Mesodermal cell (in vitro differentiated cells): ENCODE results near the gene PLOD2.

Experiments
- H3K27ac ChIP-seq: 2 replicates; pipeline ENCODE4 v1.7.0; 2013; ENCODE audit warnings: mild to moderate bottlenecking, low read depth, low read length, moderate library complexity; ENCODE audit not compliant: severe bottlenecking
- H3K36me3 ChIP-seq: 2 replicates; pipeline ENCODE4 v1.7.1; 2013; ENCODE audit warnings: mild to moderate bottlenecking, low read length, moderate library complexity; ENCODE audit not compliant: control insufficient read depth, insufficient read depth
- H3K4me1 ChIP-seq: one replicate; pipeline ENCODE4 v1.7.1; 2013; ENCODE audit warnings: mild to moderate bottlenecking, low read length; ENCODE audit not compliant: insufficient read depth, control insufficient read depth, poor library complexity, severe bottlenecking
- H3K4me3 ChIP-seq: 2 replicates; pipeline ENCODE4 v1.7.0; 2013; ENCODE audit warnings: low read length, control low read depth, mild to moderate bottlenecking; ENCODE audit not compliant: insufficient read depth, poor library complexity, severe bottlenecking; ENCODE audit errors: extremely low read depth
- H3K9me3 ChIP-seq: 2 replicates; pipeline ENCODE4 v1.7.1; 2013; ENCODE audit warnings: mild to moderate bottlenecking, low read length, moderate library complexity; ENCODE audit not compliant: control insufficient read depth
- WGBS, 2 experiments: methylation state at CpG; one replicate each; pipeline ENCODE4 v1.1.5; 2013; ENCODE audit warnings: missing lambda C conversion rate in 2 of 2; ENCODE audit not compliant: insufficient coverage in 2 of 2; 5-methylcytosine and 5-hydroxymethylcytosine counted together

Gene PLOD2

GRCh38 chr3:146139586-146140110 lies 21.3 kb downstream of the PLOD2 start:
- Histone ChIP-seq H3K4me3 (no peak overlapping the region), H3K27ac (no peak overlapping the region), H3K36me3 (no peaks in the 10 kb centered on the region), H3K4me1 (no peaks in the 10 kb centered on the region), H3K9me3 (no peaks in the 10 kb centered on the region)
- WGBS, 2 experiments: 78% methylated on average over 1 of the region's 3 CpGs; no CpG with 5 or more reads in 1 of the 2 experiments

- no peaks in the 10 kb centered on the region for H3K4me1 ChIP-seq
- WGBS, 2 experiments: 80 to 100% methylated on average over 1 of the region's 2 CpGs
- no peak overlapping the region for H3K4me3 ChIP-seq
- H3K36me3 ChIP-seq: no peaks in the 10 kb centered on the region
- H3K9me3 ChIP-seq: no peaks in the 10 kb centered on the region
- H3K27ac ChIP-seq: no peak overlapping the region
Measured at GRCh38 chr3:146138902-146139301, 22.1 kb downstream of the PLOD2 start.

- no peaks in the 10 kb centered on the region for H3K36me3 ChIP-seq
- 95 to 100% methylated on average over 2 of the region's 3 CpGs for WGBS, 2 experiments
- no peak overlapping the region for H3K27ac ChIP-seq
- H3K4me3 ChIP-seq: no peak overlapping the region
- no peaks in the 10 kb centered on the region for H3K9me3 ChIP-seq
- H3K4me1 ChIP-seq: peaks cover 8% of the 10 kb centered on the region
Measured at GRCh38 chr3:146136647-146137046, 24.3 kb downstream of the PLOD2 start.

- WGBS, 2 experiments: 13 to 50% methylated on average over 1 of the region's 5 CpGs
- Histone ChIP-seq H3K27ac (no peak overlapping the region), H3K4me1 (peaks cover 14% of the 10 kb centered on the region), H3K4me3 (no peak overlapping the region), H3K9me3 (no peaks in the 10 kb centered on the region), H3K36me3 (no peaks in the 10 kb centered on the region)
Measured at GRCh38 chr3:146134348-146135117, 26.5 kb downstream of the PLOD2 start.

- WGBS, 2 experiments: 100% methylated on average over 1 of the region's 2 CpGs
- Histone ChIP-seq H3K36me3 (no peaks in the 10 kb centered on the region), H3K27ac (no peak overlapping the region), H3K4me3 (no peak overlapping the region), H3K4me1 (peaks cover 14% of the 10 kb centered on the region), H3K9me3 (no peaks in the 10 kb centered on the region)
Measured at GRCh38 chr3:146133441-146133840, 27.5 kb downstream of the PLOD2 start.

- peak overlapping the region; percentile 41 for H3K27ac ChIP-seq
- no peaks in the 10 kb centered on the region for H3K36me3 ChIP-seq
- 82 to 100% methylated on average over 1 to 2 of the region's 5 CpGs for WGBS, 2 experiments
- no peak overlapping the region for H3K4me3 ChIP-seq
- peaks cover 14% of the 10 kb centered on the region for H3K4me1 ChIP-seq
- no peaks in the 10 kb centered on the region for H3K9me3 ChIP-seq
Measured at GRCh38 chr3:146131616-146132410, 29.2 kb downstream of the PLOD2 start.

GRCh38 chr3:146130881-146131371 lies 30.1 kb downstream of the PLOD2 start:
- 73 to 100% methylated on average over 1 of the region's 2 CpGs for WGBS, 2 experiments
- Histone ChIP-seq H3K9me3 (no peaks in the 10 kb centered on the region), H3K27ac (no peak overlapping the region), H3K4me3 (no peak overlapping the region), H3K36me3 (no peaks in the 10 kb centered on the region), H3K4me1 (peaks cover 14% of the 10 kb centered on the region)

GRCh38 chr3:146129750-146130149 lies 31.2 kb downstream of the PLOD2 start:
- WGBS, 2 experiments: 81 to 82% methylated on average over 2 of the region's 3 CpGs
- no peaks in the 10 kb centered on the region for H3K36me3 ChIP-seq
- no peak overlapping the region for H3K4me3 ChIP-seq
- H3K4me1 ChIP-seq: peaks cover 14% of the 10 kb centered on the region
- no peaks in the 10 kb centered on the region for H3K9me3 ChIP-seq
- H3K27ac ChIP-seq: no peak overlapping the region

- no peaks in the 10 kb centered on the region for H3K36me3 ChIP-seq
- H3K9me3 ChIP-seq: no peaks in the 10 kb centered on the region
- H3K4me1 ChIP-seq: peaks cover 14% of the 10 kb centered on the region
- WGBS, 2 experiments: no CpG with 5 or more reads among the region's 1 CpG
- no peak overlapping the region for H3K27ac ChIP-seq
- H3K4me3 ChIP-seq: no peak overlapping the region
Measured at GRCh38 chr3:146128939-146129338, 32.0 kb downstream of the PLOD2 start.

- Histone ChIP-seq H3K27ac (no peak overlapping the region), H3K36me3 (no peaks in the 10 kb centered on the region), H3K4me3 (no peak overlapping the region), H3K4me1 (peaks cover 14% of the 10 kb centered on the region), H3K9me3 (no peaks in the 10 kb centered on the region)
- WGBS, 2 experiments: 100% methylated on average over 1 of the region's 1 CpG; no CpG with 5 or more reads in 1 of the 2 experiments
Measured at GRCh38 chr3:146128179-146128578, 32.8 kb downstream of the PLOD2 start.
